B cell (primary cell): ENCODE measurements around the gene PDCD5. TPM values are rescaled to one million over a fixed set of nuclear protein-coding genes. Genes with fewer than 3 reads are reported as not detected.
A peak's percentile ranks its signal among the peaks of the same experiment; 100 is the strongest.

Source experiments
- ATAC-seq: fragments of 200-7000 bp; cut with Tn5 transposase; one replicate; pipeline ENCODE4 v1.10.0; 2021; ENCODE audit warnings: low read depth, mild to moderate bottlenecking, moderate number of reproducible peaks, moderate library complexity
- CTCF ChIA-PET: fragments of 350-600 bp; sonication (Branson Sonifier 250); formaldehyde crosslinking; loops from one replicate; lab custom pipeline; 2021; ENCODE audit warnings: antibody characterized with exemption, inconsistent platforms; lab: Charles Lee
- POLR2A ChIA-PET: fragments of 350-600 bp; sonication (Branson Sonifier 250); formaldehyde crosslinking; loops from one replicate; lab custom pipeline; 2021; ENCODE audit warnings: antibody characterized with exemption; lab: Charles Lee
- DNase-seq: peaks from one replicate; pipeline ENCODE4 v3.0.0; 2013
- H2AFZ ChIP-seq: 2 replicates; pipeline ENCODE4 v1.6.1; 2012; ENCODE audit warnings: mild to moderate bottlenecking, low read depth, low read length; ENCODE audit not compliant: insufficient read depth, poor library complexity, severe bottlenecking
- H3K27ac ChIP-seq, 2 donors: 1 replicate in 1 of 2; 2 replicates in 1 of 2; pipeline ENCODE4 v1.5.1; 2012 to 2013; ENCODE audit warnings: low read length in 2 of 2, mild to moderate bottlenecking in 2 of 2, moderate library complexity in 1 of 2
- H3K27me3 ChIP-seq, 4 experiments: fragments of 200-600 bp in 1 of 4; sonication (generic) in 1 of 4; replicated peaks in 1 of 4; 1 replicate in 2 of 4; 2 replicates in 2 of 4; pipeline versions ENCODE4 v1.6.1 to v1.7.0; 2013 to 2016; ENCODE audit warnings: low read length in 3 of 4, mild to moderate bottlenecking in 2 of 4, mixed read lengths in 1 of 4, moderate library complexity in 1 of 4; ENCODE audit not compliant: insufficient read depth in 4 of 4, control insufficient read depth in 3 of 4; ENCODE audit errors: control extremely low read depth in 1 of 4
- H3K36me3 ChIP-seq, 2 experiments: replicated peaks in 1 of 2; 1 replicate in 1 of 2; 2 replicates in 1 of 2; pipeline versions ENCODE4 v1.6.1 to v1.7.1; 2013; ENCODE audit warnings: low read length in 1 of 2; ENCODE audit not compliant: insufficient read depth in 2 of 2, control insufficient read depth in 1 of 2; ENCODE audit errors: control extremely low read depth in 1 of 2, extremely low read depth in 1 of 2
- H3K4me1 ChIP-seq, 2 donors: fragments of 200-600 bp in 1 of 2; sonication (generic) in 1 of 2; 1 replicate in 1 of 2; 2 replicates in 1 of 2; pipeline versions ENCODE4 v1.5.1 to v1.6.1; 2013 to 2017; ENCODE audit warnings: low read length in 2 of 2; ENCODE audit not compliant: control insufficient read depth in 2 of 2, insufficient read depth in 2 of 2
- H3K4me2 ChIP-seq: replicated peaks from 2 replicates; pipeline ENCODE3; 2012; ENCODE audit warnings: mild to moderate bottlenecking, low read depth, low read length; ENCODE audit not compliant: poor library complexity, severe bottlenecking
- H3K4me3 ChIP-seq, 5 experiments: fragments of 200-600 bp in 1 of 5; sonication (generic) in 1 of 5; 1 replicate in 3 of 5; 2 replicates in 2 of 5; pipeline versions ENCODE4 v1.5.1 to v1.7.0; 2011 to 2016; ENCODE audit warnings: low read length in 4 of 5, mild to moderate bottlenecking in 4 of 5, low read depth in 2 of 5, control low read depth in 1 of 5, moderate library complexity in 1 of 5; ENCODE audit not compliant: insufficient read depth in 1 of 5; ENCODE audit errors: control extremely low read depth in 1 of 5, extremely low read depth in 1 of 5
- H3K79me2 ChIP-seq: fragments of 200-600 bp; sonication (generic); one replicate; pipeline ENCODE4 v1.6.0; 2016; ENCODE audit warnings: low read length; ENCODE audit not compliant: control insufficient read depth, insufficient read depth
- H3K9ac ChIP-seq: fragments of 200-600 bp; sonication (generic); 2 replicates; pipeline ENCODE4 v1.6.1; 2017; ENCODE audit warnings: mild to moderate bottlenecking, low read length, moderate library complexity
- H3K9me3 ChIP-seq, 3 donors: one replicate each; pipeline versions ENCODE4 v1.6.1 to v1.7.1; 2013; ENCODE audit warnings: low read length in 2 of 3; ENCODE audit not compliant: control insufficient read depth in 2 of 3, insufficient read depth in 1 of 3; ENCODE audit errors: control extremely low read depth in 1 of 3
- H4K20me1 ChIP-seq: 2 replicates; pipeline ENCODE4 v1.6.0; 2012; ENCODE audit warnings: mild to moderate bottlenecking, low read length; ENCODE audit not compliant: insufficient read depth, control insufficient read depth, poor library complexity, severe bottlenecking
- H3K27ac Mint-ChIP-seq: one replicate; pipeline ENCODE4 v1.8.0; 2021; ENCODE audit warnings: mixed read lengths
- H3K27me3 Mint-ChIP-seq: one replicate; pipeline ENCODE4 v1.8.0; 2021; ENCODE audit warnings: mixed read lengths
- H3K4me1 Mint-ChIP-seq: one replicate; pipeline ENCODE4 v1.8.0; 2021; ENCODE audit warnings: mixed read lengths
- H3K4me3 Mint-ChIP-seq: one replicate; pipeline ENCODE4 v1.8.0; 2021; ENCODE audit warnings: mixed read lengths
- H3K9me3 Mint-ChIP-seq: one replicate; pipeline ENCODE4 v1.8.0; 2022; ENCODE audit warnings: mixed read lengths; ENCODE audit not compliant: insufficient read depth
- EZH2 ChIP-seq: IDR thresholded peaks from 2 replicates; pipeline ENCODE4 v1.6.1; 2012; ENCODE audit warnings: borderline replicate concordance, low read depth, mild to moderate bottlenecking, moderate library complexity, low read length; ENCODE audit not compliant: insufficient read depth, poor library complexity, severe bottlenecking
- WGBS: methylation state at CpG from one replicate; pipeline ENCODE4 v1.1.5; 2013; ENCODE audit warnings: missing lambda C conversion rate; ENCODE audit not compliant: insufficient coverage; 5-methylcytosine and 5-hydroxymethylcytosine counted together
- intact Hi-C: fragments of 100-400 bp; cut with micrococcal nuclease; formaldehyde crosslinking; loops from one replicate; pipeline ENCODE4 v1.10.0; 2022
- polyA plus RNA-seq: library from polyadenylated mRNA; depleted of rRNA; stranded (reverse); fragments of >200 nt; gene quantifications from 2 replicates; pipeline ENCODE4 v1.2.3, GENCODE V29; 2012
- total RNA-seq, 2 donors: library from RNA; stranded (reverse); fragments of 120-200 nt in 1 of 2; gene quantifications; 1 replicate in 1 of 2; 2 replicates in 1 of 2; pipeline versions ENCODE4 v1.2.3 to v1.2.4, GENCODE V29; 2013 to 2022
- TF ChIP-seq, protein P1 (sequence below): fragments of 200-600 bp; IDR thresholded peaks from one replicate; pipeline ENCODE4 v1.8.0; 2022; ENCODE audit warnings: antibody characterized with exemption, mild to moderate bottlenecking

The PDCD5 gene
- total and polyA plus RNA-seq, 2 donors (not counting 1 experiment from before 2014, with no cell fraction given) = 34.8 to 39.5 TPM

DNA sequence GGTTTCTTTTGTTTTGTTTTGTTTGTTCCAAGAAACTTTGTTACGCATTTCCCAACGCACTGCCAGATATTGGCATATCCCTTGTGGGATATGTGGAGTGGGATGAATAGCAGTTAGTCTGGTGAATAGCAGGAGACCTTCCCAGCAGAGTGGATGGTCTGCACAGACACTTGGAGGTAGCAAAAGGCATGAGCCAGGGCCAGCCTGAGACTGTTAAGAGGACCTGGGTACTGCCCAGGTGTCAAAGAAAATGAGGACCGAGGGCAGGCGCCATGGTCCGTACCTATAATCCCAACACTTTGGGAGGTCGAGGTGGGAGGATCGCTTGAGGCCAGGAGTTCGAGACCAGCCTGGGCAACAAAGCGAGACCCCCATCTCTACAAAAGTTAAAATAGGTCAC, 13.5 kb upstream of the PDCD5 start:
- POLR2A ChIA-PET = interaction anchor here (0.6 kb wide), 1 partner anchor 13 kb away, joined by 7 read pairs; no protein-coding TSS in a partner anchor
- intact Hi-C loops = no loop called here

GRCh38 chr19:32570081-32570785, 10.8 kb upstream of the PDCD5 start:
- Mint-ChIP-seq H3K9me3 (no peaks in the 10 kb centered on the region), H3K4me1 (no peaks in the 10 kb centered on the region), H3K4me3 (no peak overlapping the region), H3K27me3 (peaks cover 18% of the 10 kb centered on the region), H3K27ac (no peak overlapping the region)
- peaks cover 0 to 4% (median 0%) of the 10 kb centered on the region in 3 donors for H3K9me3 ChIP-seq
- ChIA-PET POLR2A (no interaction called here), CTCF (interaction anchor here (0.6 to 2.0 kb wide), 5 partner anchors 231 to 1904 kb away, joined by 3 to 7 read pairs (median 3); no protein-coding TSS in a partner anchor)
- DNase-seq = peak; percentile 54
- no peak overlapping the region for H3K27ac ChIP-seq
- H3K4me2 ChIP-seq = no peak overlapping the region
- H3K4me3 ChIP-seq = no peak overlapping the region
- ATAC-seq = peak; percentile 51
- no peak for TF ChIP-seq EZH2
- TF ChIP-seq, protein P1, sequence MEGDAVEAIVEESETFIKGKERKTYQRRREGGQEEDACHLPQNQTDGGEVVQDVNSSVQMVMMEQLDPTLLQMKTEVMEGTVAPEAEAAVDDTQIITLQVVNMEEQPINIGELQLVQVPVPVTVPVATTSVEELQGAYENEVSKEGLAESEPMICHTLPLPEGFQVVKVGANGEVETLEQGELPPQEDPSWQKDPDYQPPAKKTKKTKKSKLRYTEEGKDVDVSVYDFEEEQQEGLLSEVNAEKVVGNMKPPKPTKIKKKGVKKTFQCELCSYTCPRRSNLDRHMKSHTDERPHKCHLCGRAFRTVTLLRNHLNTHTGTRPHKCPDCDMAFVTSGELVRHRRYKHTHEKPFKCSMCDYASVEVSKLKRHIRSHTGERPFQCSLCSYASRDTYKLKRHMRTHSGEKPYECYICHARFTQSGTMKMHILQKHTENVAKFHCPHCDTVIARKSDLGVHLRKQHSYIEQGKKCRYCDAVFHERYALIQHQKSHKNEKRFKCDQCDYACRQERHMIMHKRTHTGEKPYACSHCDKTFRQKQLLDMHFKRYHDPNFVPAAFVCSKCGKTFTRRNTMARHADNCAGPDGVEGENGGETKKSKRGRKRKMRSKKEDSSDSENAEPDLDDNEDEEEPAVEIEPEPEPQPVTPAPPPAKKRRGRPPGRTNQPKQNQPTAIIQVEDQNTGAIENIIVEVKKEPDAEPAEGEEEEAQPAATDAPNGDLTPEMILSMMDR = peak; percentile 48
- H3K79me2 ChIP-seq = no peaks in the 10 kb centered on the region
- peaks cover 0 to 7% (median 3%) of the 10 kb centered on the region in 4 experiments for H3K27me3 ChIP-seq
- H3K36me3 ChIP-seq = no peaks in the 10 kb centered on the region
- no peaks in the 10 kb centered on the region for H4K20me1 ChIP-seq
- intact Hi-C loops = loop anchor here (10.0 kb wide), 1 partner anchor 1785 kb away; no protein-coding TSS in a partner anchor
- no peaks in the 10 kb centered on the region for H3K4me1 ChIP-seq
- no peak overlapping the region for H3K9ac ChIP-seq
- 21% methylated on average over 8 of the region's 15 CpGs for WGBS
- H2AFZ ChIP-seq = no peak overlapping the region

More for the DNA sequence above, 13.5 kb upstream of the PDCD5 start:
- H3K9me3 ChIP-seq = peaks cover 0 to 8% (median 0%) of the 10 kb centered on the region in 3 donors
- H3K36me3 ChIP-seq = no peaks in the 10 kb centered on the region
- DNase-seq = no peak
- peaks cover 0 to 7% (median 1%) of the 10 kb centered on the region in 4 experiments for H3K27me3 ChIP-seq
- H3K9me3 Mint-ChIP-seq = no peaks in the 10 kb centered on the region
- no peaks in the 10 kb centered on the region for H3K79me2 ChIP-seq
- no peak for ATAC-seq
- H3K27ac ChIP-seq = no peak overlapping the region
- H3K4me1 Mint-ChIP-seq = no peaks in the 10 kb centered on the region
- H2AFZ ChIP-seq = no peak overlapping the region
- TF ChIP-seq, protein P1 = no peak
- no peak for TF ChIP-seq EZH2
- CTCF ChIA-PET = interaction anchor here (1.1 to 1.2 kb wide), 2 partner anchors 82 to 230 kb away, joined by 3 read pairs; no protein-coding TSS in a partner anchor
- H3K9ac ChIP-seq = no peak overlapping the region
- H3K4me2 ChIP-seq = no peak overlapping the region
- no peaks in the 10 kb centered on the region for H4K20me1 ChIP-seq
- H3K27ac Mint-ChIP-seq = no peak overlapping the region
- 100% methylated on average over 2 of the region's 9 CpGs for WGBS
- no peaks in the 10 kb centered on the region for H3K4me1 ChIP-seq
- no peak overlapping the region for H3K4me3 Mint-ChIP-seq
- no peak overlapping the region for H3K4me3 ChIP-seq
- peaks cover 12% of the 10 kb centered on the region for H3K27me3 Mint-ChIP-seq
